Measurements from ENCODE around the gene DAPK1.

Gene DAPK1

GRCh38 chr9:87464110-87464991 is 33.3 kb upstream of the DAPK1 start:
- WGBS (ENCODE audit: extremely low coverage, insufficient coverage, insufficient read length) = no CpG with 5 or more reads among the region's 7 CpGs
- Histone ChIP-seq H4K8ac (ENCODE audit: low read depth, low read length) (peak overlapping the region; percentile 71), H3K36me3 (ENCODE audit: control insufficient read depth in 1 of 2, insufficient read depth in 2 of 2, low read length in 2 of 2) (no peaks in the 10 kb centered on the region), H2BK5ac (ENCODE audit: low read depth, low read length, poor library complexity) (peak overlapping the region; percentile 52), H4K12ac (ENCODE audit: low read depth, low read length) (no peak overlapping the region), H3K27me3 (ENCODE audit: insufficient read depth, low read length) (no peaks in the 10 kb centered on the region), H3K4ac (ENCODE audit: low read depth, low read length) (no peak overlapping the region), H3K23ac (ENCODE audit: low read length) (no peak overlapping the region), H2BK12ac (ENCODE audit: low read length) (peak overlapping the region; percentile 99), H4K91ac (ENCODE audit: low read depth, low read length) (peak overlapping the region; percentile 76), H3K79me1 (ENCODE audit: low read length) (peaks cover 3% of the 10 kb centered on the region), H2AK5ac (ENCODE audit: low read length) (peak overlapping the region; percentile 89), H3K18ac (ENCODE audit: low read length) (peak overlapping the region; percentile 92), H3K9ac (ENCODE audit: low read length) (no peak overlapping the region), H3K14ac (ENCODE audit: low read length) (peak overlapping the region; percentile 94), H3K4me1 (ENCODE audit: control insufficient read depth in 1 of 2, insufficient read depth in 2 of 2, low read length in 2 of 2) (peaks cover 9 to 11% of the 10 kb centered on the region in 2 experiments), H3K79me2 (ENCODE audit: control insufficient read depth, insufficient read depth, low read length, poor library complexity) (peaks cover 3% of the 10 kb centered on the region), H2AFZ (ENCODE audit: insufficient read depth, low read length, poor library complexity) (no peak overlapping the region), H3K9me3 (ENCODE audit: insufficient read depth, low read depth, low read length) (no peaks in the 10 kb centered on the region), H2BK120ac (ENCODE audit: insufficient read depth, low read length, poor library complexity) (peak overlapping the region; percentile 72), H3K27ac (ENCODE audit: low read depth, low read length) (no peak overlapping the region), H3K4me3 (ENCODE audit: low read depth, low read length) (no peak overlapping the region), H3K4me2 (ENCODE audit: low read length) (no peak overlapping the region)
- peak; percentile 23 to 66 for DNase-seq

- no peak overlapping the region for H3K23ac ChIP-seq (ENCODE audit: low read length)
- WGBS (ENCODE audit: extremely low coverage, insufficient coverage, insufficient read length) = no CpG with 5 or more reads among the region's 1 CpG
- no peak overlapping the region for H3K9ac ChIP-seq (ENCODE audit: low read length)
- H3K79me1 ChIP-seq (ENCODE audit: low read length) = peaks cover 3% of the 10 kb centered on the region
- peaks cover 3% of the 10 kb centered on the region for H3K79me2 ChIP-seq (ENCODE audit: control insufficient read depth, insufficient read depth, low read length, poor library complexity)
- peak overlapping the region; percentile 71 for H4K8ac ChIP-seq (ENCODE audit: low read depth, low read length)
- peak overlapping the region; percentile 72 for H2BK120ac ChIP-seq (ENCODE audit: insufficient read depth, low read length, poor library complexity)
- H4K12ac ChIP-seq (ENCODE audit: low read depth, low read length) = no peak overlapping the region
- peak overlapping the region; percentile 52 for H2BK5ac ChIP-seq (ENCODE audit: low read depth, low read length, poor library complexity)
- H3K27ac ChIP-seq (ENCODE audit: low read depth, low read length) = no peak overlapping the region
- no peaks in the 10 kb centered on the region for H3K9me3 ChIP-seq (ENCODE audit: insufficient read depth, low read depth, low read length)
- no peak overlapping the region for H3K4me3 ChIP-seq (ENCODE audit: low read depth, low read length)
- peak; percentile 23 to 85 for DNase-seq
- peaks cover 9 to 11% of the 10 kb centered on the region in 2 experiments for H3K4me1 ChIP-seq (ENCODE audit: control insufficient read depth in 1 of 2, insufficient read depth in 2 of 2, low read length in 2 of 2)
- peak overlapping the region; percentile 94 for H3K14ac ChIP-seq (ENCODE audit: low read length)
- no peak overlapping the region for H3K4ac ChIP-seq (ENCODE audit: low read depth, low read length)
- H2AK5ac ChIP-seq (ENCODE audit: low read length) = peak overlapping the region; percentile 89
- H3K4me2 ChIP-seq (ENCODE audit: low read length) = no peak overlapping the region
- peak overlapping the region; percentile 92 for H3K18ac ChIP-seq (ENCODE audit: low read length)
- H3K36me3 ChIP-seq (ENCODE audit: control insufficient read depth in 1 of 2, insufficient read depth in 2 of 2, low read length in 2 of 2) = no peaks in the 10 kb centered on the region
- H4K91ac ChIP-seq (ENCODE audit: low read depth, low read length) = peak overlapping the region; percentile 76
- no peaks in the 10 kb centered on the region for H3K27me3 ChIP-seq (ENCODE audit: insufficient read depth, low read length)
- H2AFZ ChIP-seq (ENCODE audit: insufficient read depth, low read length, poor library complexity) = no peak overlapping the region
- peak overlapping the region; percentile 99 for H2BK12ac ChIP-seq (ENCODE audit: low read length)
Observed at GRCh38 chr9:87464992-87465378, 32.7 kb upstream of the DAPK1 start.

GRCh38 chr9:87465816-87466215 is 31.9 kb upstream of the DAPK1 start:
- Histone ChIP-seq H2BK12ac (ENCODE audit: low read length) (no peak overlapping the region), H3K18ac (ENCODE audit: low read length) (no peak overlapping the region), H3K9me3 (ENCODE audit: insufficient read depth, low read depth, low read length) (no peaks in the 10 kb centered on the region), H3K4me2 (ENCODE audit: low read length) (no peak overlapping the region), H4K91ac (ENCODE audit: low read depth, low read length) (no peak overlapping the region), H3K4ac (ENCODE audit: low read depth, low read length) (no peak overlapping the region), H3K4me1 (ENCODE audit: control insufficient read depth in 1 of 2, insufficient read depth in 2 of 2, low read length in 2 of 2) (peaks cover 9 to 11% of the 10 kb centered on the region in 2 experiments), H4K8ac (ENCODE audit: low read depth, low read length) (no peak overlapping the region), H2AK5ac (ENCODE audit: low read length) (no peak overlapping the region), H3K23ac (ENCODE audit: low read length) (no peak overlapping the region), H3K9ac (ENCODE audit: low read length) (no peak overlapping the region), H2BK5ac (ENCODE audit: low read depth, low read length, poor library complexity) (no peak overlapping the region), H3K79me2 (ENCODE audit: control insufficient read depth, insufficient read depth, low read length, poor library complexity) (peaks cover 3% of the 10 kb centered on the region), H3K4me3 (ENCODE audit: low read depth, low read length) (no peak overlapping the region), H2AFZ (ENCODE audit: insufficient read depth, low read length, poor library complexity) (no peak overlapping the region), H3K27me3 (ENCODE audit: insufficient read depth, low read length) (no peaks in the 10 kb centered on the region), H3K14ac (ENCODE audit: low read length) (no peak overlapping the region), H2BK120ac (ENCODE audit: insufficient read depth, low read length, poor library complexity) (no peak overlapping the region), H3K36me3 (ENCODE audit: control insufficient read depth in 1 of 2, insufficient read depth in 2 of 2, low read length in 2 of 2) (no peaks in the 10 kb centered on the region), H3K79me1 (ENCODE audit: low read length) (peaks cover 3% of the 10 kb centered on the region), H3K27ac (ENCODE audit: low read depth, low read length) (no peak overlapping the region), H4K12ac (ENCODE audit: low read depth, low read length) (no peak overlapping the region)
- DNase-seq = peak; percentile 65 to 85
- no CpG with 5 or more reads among the region's 3 CpGs for WGBS (ENCODE audit: extremely low coverage, insufficient coverage, insufficient read length)

- DNase-seq = peak; percentile 84 to 87
- peaks cover 3% of the 10 kb centered on the region for H3K79me1 ChIP-seq (ENCODE audit: low read length)
- no peaks in the 10 kb centered on the region for H3K27me3 ChIP-seq (ENCODE audit: insufficient read depth, low read length)
- H2BK120ac ChIP-seq (ENCODE audit: insufficient read depth, low read length, poor library complexity) = no peak overlapping the region
- no peak overlapping the region for H3K18ac ChIP-seq (ENCODE audit: low read length)
- no peak overlapping the region for H2AK5ac ChIP-seq (ENCODE audit: low read length)
- no CpG with 5 or more reads among the region's 6 CpGs for WGBS (ENCODE audit: extremely low coverage, insufficient coverage, insufficient read length)
- H4K12ac ChIP-seq (ENCODE audit: low read depth, low read length) = no peak overlapping the region
- H3K23ac ChIP-seq (ENCODE audit: low read length) = no peak overlapping the region
- no peak overlapping the region for H2BK12ac ChIP-seq (ENCODE audit: low read length)
- H3K27ac ChIP-seq (ENCODE audit: low read depth, low read length) = no peak overlapping the region
- H3K4me3 ChIP-seq (ENCODE audit: low read depth, low read length) = no peak overlapping the region
- H3K4me1 ChIP-seq (ENCODE audit: control insufficient read depth in 1 of 2, insufficient read depth in 2 of 2, low read length in 2 of 2) = peaks cover 9 to 11% of the 10 kb centered on the region in 2 experiments
- no peak overlapping the region for H4K8ac ChIP-seq (ENCODE audit: low read depth, low read length)
- H3K4ac ChIP-seq (ENCODE audit: low read depth, low read length) = no peak overlapping the region
- H3K9me3 ChIP-seq (ENCODE audit: insufficient read depth, low read depth, low read length) = no peaks in the 10 kb centered on the region
- H3K14ac ChIP-seq (ENCODE audit: low read length) = no peak overlapping the region
- no peak overlapping the region for H3K9ac ChIP-seq (ENCODE audit: low read length)
- no peak overlapping the region for H3K4me2 ChIP-seq (ENCODE audit: low read length)
- H4K91ac ChIP-seq (ENCODE audit: low read depth, low read length) = no peak overlapping the region
- no peak overlapping the region for H2AFZ ChIP-seq (ENCODE audit: insufficient read depth, low read length, poor library complexity)
- H3K79me2 ChIP-seq (ENCODE audit: control insufficient read depth, insufficient read depth, low read length, poor library complexity) = peaks cover 3% of the 10 kb centered on the region
- no peaks in the 10 kb centered on the region for H3K36me3 ChIP-seq (ENCODE audit: control insufficient read depth in 1 of 2, insufficient read depth in 2 of 2, low read length in 2 of 2)
- no peak overlapping the region for H2BK5ac ChIP-seq (ENCODE audit: low read depth, low read length, poor library complexity)
Observed at GRCh38 chr9:87467187-87467586, 30.5 kb upstream of the DAPK1 start.

Measured in trophoblast cell (in vitro differentiated cells and primary cell).